ENCODE measurements around the gene PRKAG3.

PRKAG3 gene

GRCh38 chr2:218860950-218861381 lies 29.4 kb upstream of the PRKAG3 start:
- Mint-ChIP-seq H3K27me3 (ENCODE audit: low read depth) (peaks cover 86% of the 10 kb centered on the region), H3K4me1 (peaks cover 34% of the 10 kb centered on the region), H3K36me3 (ENCODE audit: low read depth) (no peaks in the 10 kb centered on the region), H3K4me3 (peak overlapping the region; percentile 26 to 40 (median 38)), H3K27ac (no peak overlapping the region), H3K9me3 (no peaks in the 10 kb centered on the region)
- no peak for TF ChIP-seq CTCF (IDR thresholded peaks at IDR 0.05; ENCODE audit: unreplicated experiment in 3 of 3)

DNA sequence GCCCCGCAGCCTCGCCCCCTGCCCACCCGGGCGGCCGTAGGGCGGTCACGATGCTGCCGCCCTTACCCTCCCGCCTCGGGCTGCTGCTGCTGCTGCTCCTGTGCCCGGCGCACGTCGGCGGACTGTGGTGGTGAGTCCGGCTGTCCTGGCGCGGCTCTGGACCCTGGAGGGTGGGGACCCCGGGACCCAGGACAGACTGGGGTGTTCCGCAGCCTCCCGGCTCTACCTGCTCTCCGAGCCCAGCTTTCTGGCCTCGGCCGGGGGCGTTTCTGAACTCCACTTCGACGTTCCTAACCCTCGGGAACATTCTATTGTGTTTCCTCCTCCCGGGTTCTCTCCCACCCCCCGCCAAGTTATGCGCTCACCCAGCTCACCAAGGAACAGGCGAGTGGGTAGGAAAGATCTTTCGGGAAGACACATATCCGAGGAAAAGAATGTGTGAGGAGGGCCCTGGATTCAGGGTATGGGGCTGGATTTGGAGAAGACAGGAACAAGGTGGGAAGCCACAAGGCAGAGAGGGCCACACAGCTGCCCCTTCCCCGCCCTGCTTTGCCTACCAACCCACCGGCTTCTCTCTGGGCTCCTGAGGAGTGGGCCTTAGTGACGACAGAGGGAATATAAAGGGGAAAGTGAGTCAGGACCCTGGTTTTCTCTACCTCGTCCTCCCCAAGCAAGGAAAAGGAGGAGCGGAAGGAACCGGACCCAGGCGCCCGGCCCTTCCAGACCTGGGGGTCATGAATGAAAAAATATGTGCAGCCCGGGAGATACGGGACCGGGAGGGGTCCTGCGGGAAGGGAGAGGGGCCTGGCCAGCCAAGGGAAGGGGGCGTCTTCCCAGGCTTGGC lies 28.6 kb upstream of the PRKAG3 start:
- Mint-ChIP-seq H3K4me3 (peak overlapping the region; percentile 80 to 86 (median 82)), H3K27ac (no peak overlapping the region), H3K4me1 (peaks cover 38% of the 10 kb centered on the region), H3K36me3 (ENCODE audit: low read depth) (no peaks in the 10 kb centered on the region), H3K27me3 (ENCODE audit: low read depth) (peaks cover 90% of the 10 kb centered on the region), H3K9me3 (no peaks in the 10 kb centered on the region)
- TF ChIP-seq CTCF (IDR thresholded peaks at IDR 0.05; ENCODE audit: unreplicated experiment in 3 of 3): no peak

DNA sequence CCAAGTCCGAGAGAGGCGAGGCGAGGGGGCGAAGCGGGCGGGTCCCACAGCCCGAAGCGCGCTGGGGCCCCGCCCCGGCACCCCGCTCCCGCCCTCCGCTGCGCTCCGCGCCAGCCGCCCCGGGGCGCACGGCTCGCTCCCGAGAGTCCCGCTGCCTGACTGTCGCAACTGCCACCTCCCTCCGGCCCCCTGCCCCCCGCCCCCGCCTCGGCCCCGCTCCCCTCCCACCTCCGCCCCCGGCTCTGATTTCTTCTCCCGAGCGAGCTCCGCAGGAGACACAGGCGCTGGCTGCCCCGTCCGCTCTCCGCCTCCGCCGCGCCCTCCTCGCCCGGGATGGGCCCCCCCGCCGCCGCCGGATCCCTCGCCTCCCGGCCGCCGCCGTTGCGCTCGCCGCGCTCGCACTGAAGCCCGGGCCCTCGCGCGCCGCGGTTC lies 28.0 kb upstream of the PRKAG3 start, which contains the start of gene WNT6:
Gene WNT6 (plus strand): TSS at position 250 of the 432 bp plus-strand sequence. CDS start 233 bp downstream, outside the sequence.
- no peak for TF ChIP-seq CTCF (IDR thresholded peaks at IDR 0.05; ENCODE audit: unreplicated experiment in 3 of 3)
- H3K27ac Mint-ChIP-seq: no peak within 1 kb of the TSS
- peak within 1 kb of the TSS; percentile 81 to 86 (median 82) for H3K4me3 Mint-ChIP-seq
- H3K36me3 Mint-ChIP-seq (ENCODE audit: low read depth): no peaks in the 10 kb centered on the region
- H3K4me1 Mint-ChIP-seq: peaks cover 38% of the 10 kb centered on the region
- no peaks in the 10 kb centered on the region for H3K9me3 Mint-ChIP-seq
- peaks cover 94% of the 10 kb centered on the region for H3K27me3 Mint-ChIP-seq (ENCODE audit: low read depth)

- Mint-ChIP-seq H3K4me3 (peak overlapping the region; percentile 77 to 83 (median 81)), H3K27me3 (ENCODE audit: low read depth) (peaks cover 94% of the 10 kb centered on the region), H3K4me1 (peaks cover 38% of the 10 kb centered on the region), H3K36me3 (ENCODE audit: low read depth) (no peaks in the 10 kb centered on the region), H3K27ac (no peak overlapping the region), H3K9me3 (no peaks in the 10 kb centered on the region)
- TF ChIP-seq CTCF (IDR thresholded peaks at IDR 0.05; ENCODE audit: unreplicated experiment in 3 of 3): no peak
Observed at GRCh38 chr2:218858671-218859555, 27.3 kb upstream of the PRKAG3 start.

DNA sequence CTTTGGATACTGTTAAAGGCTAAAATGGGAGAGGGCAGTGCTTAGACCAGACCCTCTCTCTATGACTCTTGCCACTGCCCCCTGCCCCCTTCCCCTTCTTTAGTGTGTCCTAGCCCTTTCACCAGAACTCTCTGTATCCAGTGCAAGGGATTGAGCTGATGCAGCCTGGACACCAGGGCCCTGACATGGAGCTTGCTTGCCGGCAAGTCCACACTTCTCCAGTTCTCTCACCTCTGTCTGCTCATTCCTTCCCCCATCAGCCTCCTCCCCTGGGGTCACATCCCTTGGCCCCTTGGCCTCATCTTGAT lies 26.5 kb upstream of the PRKAG3 start:
- no peaks in the 10 kb centered on the region for H3K36me3 Mint-ChIP-seq (ENCODE audit: low read depth)
- H3K27me3 Mint-ChIP-seq (ENCODE audit: low read depth): peaks cover 94% of the 10 kb centered on the region
- H3K4me3 Mint-ChIP-seq: peak overlapping the region in 2 of 3 experiments; percentile 35 to 48
- no peak for TF ChIP-seq CTCF (IDR thresholded peaks at IDR 0.05; ENCODE audit: unreplicated experiment in 3 of 3)
- no peaks in the 10 kb centered on the region for H3K9me3 Mint-ChIP-seq
- peak overlapping the region in 1 of 3 experiments; percentile 15 for H3K27ac Mint-ChIP-seq
- peaks cover 46% of the 10 kb centered on the region for H3K4me1 Mint-ChIP-seq

All from nephron (organoid).